Loucy (cell line): ENCODE measurements around the gene PCGF1.
"Not testable (repeated sequence)": the region's sequence is repeated elsewhere in the genome, so short reads cannot be mapped to it uniquely, and the experiment has no call there.

Experiments
- CTCF ChIP-seq: fragments of 200-600 bp; sonication (generic); conservative IDR thresholded peaks from 2 replicates; pipeline ENCODE4 v1.5.1; 2014; ENCODE audit warnings: mild to moderate bottlenecking, antibody characterized with exemption, low read length
- EZH2phosphoT487 ChIP-seq: fragments of 200-600 bp; IDR thresholded peaks from 2 replicates; pipeline ENCODE4 v1.6.1; 2018; ENCODE audit warnings: antibody characterized with exemption, mild to moderate bottlenecking, moderate library complexity, borderline replicate concordance

- not testable (repeated sequence) for TF ChIP-seq CTCF, EZH2phosphoT487
Observed at GRCh38 chr2:74483675-74484164, 23.8 kb downstream of the PCGF1 start.
